Measurements from ENCODE around the gene ZNF668. TPM values are rescaled to one million over a fixed set of nuclear protein-coding genes. Genes with fewer than 3 reads are reported as not detected.

Gene ZNF668
- 10.6 and 14.1 TPM in 2 replicates for total RNA-seq

GRCh38 chr16:31073970-31074813, at the start of gene ZNF668, which contains the start of gene ZNF646:
ZNF668 (minus strand) TSS chr16:31074240; CDS start chr16:31064459, 9,781 bp downstream.
ZNF646 (plus strand) TSS chr16:31074422; CDS start chr16:31076325, 1,903 bp downstream.

GRCh38 chr16:31117384-31118222, 43.6 kb upstream of the ZNF668 start, which contains the start of gene KAT8:
KAT8 (plus strand) TSS chr16:31117664; CDS start chr16:31117682, 18 bp downstream.

DNA sequence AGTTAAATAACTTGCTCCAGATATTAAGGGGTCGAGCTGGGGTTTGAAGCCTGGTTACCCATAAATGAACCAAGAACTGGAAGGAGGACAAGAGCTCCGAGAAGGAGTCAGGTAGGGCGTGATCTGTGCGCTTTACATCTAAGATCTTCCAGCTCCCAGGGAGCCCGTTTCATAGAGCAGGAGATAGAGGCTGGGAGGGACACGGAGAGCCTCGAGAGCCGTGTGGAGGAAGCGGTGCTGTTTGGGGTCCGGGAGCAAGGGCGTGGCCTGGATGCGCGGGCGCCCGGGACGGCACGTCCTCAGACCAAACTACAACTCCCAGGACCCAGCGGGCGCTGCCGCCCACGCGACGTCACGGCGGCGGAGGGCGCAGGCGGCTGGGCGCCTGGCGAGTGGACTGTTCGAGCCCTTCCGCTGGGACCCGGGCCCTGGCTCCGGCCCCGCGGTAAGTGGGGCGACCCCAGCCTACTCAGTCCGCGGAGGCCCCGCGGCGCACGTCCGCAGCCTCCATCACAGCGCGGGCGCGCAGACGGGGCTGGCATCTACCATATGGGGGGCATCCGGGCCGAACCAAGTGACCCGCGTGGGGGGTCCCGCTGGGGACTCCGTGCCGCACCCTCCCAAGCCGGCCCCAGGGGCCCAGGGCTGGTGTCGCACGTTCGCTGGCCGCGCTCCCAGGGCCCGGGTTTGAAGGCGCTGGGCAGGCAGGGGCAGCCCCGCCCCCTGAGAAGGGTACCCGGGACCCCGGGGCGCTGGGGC, 34.2 kb upstream of the ZNF668 start, which contains the start of gene BCKDK:
BCKDK (plus strand) TSS at position 352 of the 759 bp plus-strand sequence. CDS start 838 bp downstream, outside the sequence.

DNA sequence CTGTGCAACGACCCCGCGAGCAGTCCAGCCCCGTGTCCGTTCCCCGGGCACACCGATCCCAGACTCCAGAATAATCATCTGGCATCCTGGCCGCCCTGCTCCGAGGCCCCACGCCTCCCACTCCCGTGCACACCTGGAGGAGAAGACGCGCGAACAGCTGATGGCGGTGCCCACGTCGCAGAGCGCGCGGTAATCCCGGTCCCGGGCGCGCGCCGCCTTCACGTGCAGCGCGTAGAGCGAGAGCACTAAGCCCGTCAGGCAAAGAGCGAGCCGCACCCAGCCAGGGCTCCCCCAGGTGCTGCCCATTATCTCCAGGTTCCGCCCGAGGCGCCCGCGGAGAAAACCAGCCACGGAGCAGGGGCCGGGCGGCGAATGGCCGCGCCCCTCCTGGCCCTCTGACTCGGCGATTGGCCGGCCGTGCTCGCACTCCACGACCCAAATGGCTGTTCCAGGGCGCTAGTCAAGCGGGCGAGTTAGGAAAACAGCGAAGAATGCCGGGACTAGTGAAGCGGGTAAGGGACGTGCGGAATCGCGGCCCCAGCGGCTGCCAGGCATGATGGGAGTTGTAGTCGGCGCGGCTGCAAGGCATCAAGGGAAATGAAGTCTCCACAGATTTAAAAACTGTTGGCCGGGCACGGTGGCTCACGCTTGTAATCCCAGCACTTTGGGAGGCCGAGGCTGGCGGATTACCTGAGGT, 20.5 kb upstream of the ZNF668 start, which contains the start of gene VKORC1:
VKORC1 (minus strand) TSS at position 374 of the 697 bp plus-strand sequence; CDS start at position 306, 68 bp downstream.

DNA sequence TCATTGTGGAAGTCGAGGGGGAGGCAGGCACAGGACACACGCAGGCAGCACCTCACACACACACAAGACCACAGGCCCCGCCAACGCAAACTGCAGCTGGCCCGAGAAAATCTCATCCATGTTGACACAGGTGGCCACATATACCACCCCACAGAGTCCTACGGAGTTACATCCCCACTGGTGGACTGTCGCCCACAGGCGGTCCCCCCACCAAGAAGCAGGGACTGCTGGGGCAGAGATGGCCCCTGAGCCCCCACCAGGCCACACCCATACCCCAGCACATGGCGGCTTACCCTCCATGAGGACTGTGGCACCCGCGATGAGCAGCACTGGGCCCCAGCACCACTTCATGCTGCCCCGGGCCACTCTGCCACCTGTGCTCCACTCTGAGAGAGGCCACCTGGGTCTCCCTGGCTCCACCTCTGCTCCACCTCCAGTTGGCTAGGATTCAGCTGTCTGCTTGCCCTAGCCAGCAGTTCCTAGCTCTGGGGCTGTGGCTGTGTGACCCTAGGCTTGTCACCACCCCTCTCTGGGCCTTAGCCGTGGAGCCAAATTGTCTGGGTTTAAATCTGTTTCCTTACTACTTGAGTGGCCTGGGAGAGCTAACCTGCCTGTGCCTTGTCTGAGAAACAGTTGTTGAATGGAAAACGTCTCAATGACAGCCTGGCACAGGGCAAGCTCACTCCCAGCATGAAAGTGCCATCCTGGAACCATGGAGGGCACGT, 14.6 kb upstream of the ZNF668 start, which contains the start of gene PRSS53:
PRSS53 (minus strand) TSS at position 485 of the 725 bp plus-strand sequence; CDS start at position 351, 134 bp downstream.

GRCh38 chr16:31032736-31033708, 41.0 kb downstream of the ZNF668 start, which contains the start of gene STX4:
STX4 (plus strand) TSS chr16:31033558; CDS start chr16:31033806, 248 bp downstream.

Other genes starting within 250 kb of the ZNF668 start
- 51.4 and 53.5 TPM in 2 replicates for gene BCL7C, start 180.2 kb downstream of the ZNF668 start, total RNA-seq
- 2.2 and 3.0 TPM in 2 replicates for gene CTF1, start 177.6 kb downstream of the ZNF668 start, total RNA-seq
- gene FBXL19, start 150.7 kb downstream of the ZNF668 start, total RNA-seq: 20.0 and 28.0 TPM in 2 replicates
- 24.9 and 35.2 TPM in 2 replicates for gene ORAI3, start 125.2 kb downstream of the ZNF668 start, total RNA-seq
- 2.7 and 6.6 TPM in 2 replicates for gene SETD1A, start 116.5 kb downstream of the ZNF668 start, total RNA-seq
- gene HSD3B7, start 89.0 kb downstream of the ZNF668 start, total RNA-seq: 28.0 and 35.6 TPM in 2 replicates
- gene STX1B, start 63.6 kb downstream of the ZNF668 start, total RNA-seq: 2.1 and 2.5 TPM in 2 replicates
- gene STX4, start 40.7 kb downstream of the ZNF668 start, total RNA-seq: 26.0 and 31.5 TPM in 2 replicates
- 13.9 and 15.1 TPM in 2 replicates for gene ZNF646, start 182 bp upstream of the ZNF668 start, total RNA-seq
- 2.7 and 3.2 TPM in 2 replicates for gene PRSS53, start 14.7 kb upstream of the ZNF668 start, total RNA-seq
- 98.5 and 142 TPM in 2 replicates for gene VKORC1, start 20.6 kb upstream of the ZNF668 start, total RNA-seq
- 16.9 and 18.6 TPM in 2 replicates for gene BCKDK, start 34.1 kb upstream of the ZNF668 start, total RNA-seq
- 33.6 and 37.0 TPM in 2 replicates for gene KAT8, start 43.4 kb upstream of the ZNF668 start, total RNA-seq
- gene PRSS8, start 61.5 kb upstream of the ZNF668 start, total RNA-seq: not detected in 2 replicates
- gene PRSS36, start 75.8 kb upstream of the ZNF668 start, total RNA-seq: 0.33 and 0.75 TPM in 2 replicates
- 79.6 and 121 TPM in 2 replicates for gene FUS, start 105.9 kb upstream of the ZNF668 start, total RNA-seq
- gene PYCARD, start 128.5 kb upstream of the ZNF668 start, total RNA-seq: 57.3 and 76.4 TPM in 2 replicates
- gene TRIM72, start 139.9 kb upstream of the ZNF668 start, total RNA-seq: under 0.01 TPM in 1 of 2 replicates, not detected in the other
- gene PYDC1, start 142.9 kb upstream of the ZNF668 start, total RNA-seq: not detected in 2 replicates
- 0.11 TPM in 1 of 2 replicates, not detected in the other for gene ITGAM, start 185.7 kb upstream of the ZNF668 start, total RNA-seq